Hematopoietic multipotent progenitor cell treated with erythropoietin and hydrocortisone succinate and interleukin-3 and kit ligand, for 8 days (in vitro differentiated cells): ENCODE results near the gene ST3GAL4.
"Not testable (repeated sequence)": the region's sequence is repeated elsewhere in the genome, so short reads cannot be mapped to it uniquely, and the experiment has no call there.

ENCODE experiments used
- DNase-seq: peaks from one replicate; pipeline ENCODE4 v3.0.0-alpha.2; 2015

Gene ST3GAL4

DNA sequence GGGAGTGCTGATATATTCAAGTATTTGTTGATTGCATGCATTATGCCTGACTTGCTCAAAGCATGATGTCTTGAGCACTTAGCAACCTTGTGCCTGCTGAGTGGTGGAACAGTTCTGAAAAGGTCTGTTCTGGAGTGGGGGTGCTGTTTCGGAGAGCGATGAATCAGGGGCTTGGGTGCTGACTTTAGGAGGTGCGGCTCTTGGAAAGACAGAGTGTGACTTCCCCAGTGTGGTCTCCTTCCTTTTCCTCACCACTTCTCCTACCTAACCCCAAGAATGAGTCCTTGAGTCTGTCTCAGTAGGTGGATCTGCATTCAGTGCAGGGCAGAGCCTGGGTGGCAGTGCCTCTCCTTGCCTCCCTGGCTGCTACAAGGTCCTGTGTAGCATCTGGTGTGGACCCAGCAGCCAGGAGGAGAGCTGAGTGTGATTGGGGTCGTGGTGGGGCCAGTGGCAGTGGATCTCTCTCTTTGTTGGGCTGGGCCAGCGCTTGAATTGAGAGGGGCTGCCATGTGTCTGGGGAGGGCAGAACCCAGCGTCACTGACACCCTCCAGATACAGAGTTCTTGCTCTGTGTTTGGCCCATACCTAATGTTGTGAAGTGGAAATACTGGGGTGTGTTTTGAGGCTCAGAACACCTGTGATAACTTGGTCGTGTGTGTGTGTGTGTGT is 35.9 kb downstream of the ST3GAL4 start:
- no peak for DNase-seq

GRCh38 chr11:126391970-126392632 is 36.6 kb downstream of the ST3GAL4 start:
- DNase-seq: peak; percentile 29

GRCh38 chr11:126392633-126393013 is 37.1 kb downstream of the ST3GAL4 start:
- peak; percentile 55 for DNase-seq

- DNase-seq: no peak
Measured at GRCh38 chr11:126393143-126393542, 37.7 kb downstream of the ST3GAL4 start.

DNA sequence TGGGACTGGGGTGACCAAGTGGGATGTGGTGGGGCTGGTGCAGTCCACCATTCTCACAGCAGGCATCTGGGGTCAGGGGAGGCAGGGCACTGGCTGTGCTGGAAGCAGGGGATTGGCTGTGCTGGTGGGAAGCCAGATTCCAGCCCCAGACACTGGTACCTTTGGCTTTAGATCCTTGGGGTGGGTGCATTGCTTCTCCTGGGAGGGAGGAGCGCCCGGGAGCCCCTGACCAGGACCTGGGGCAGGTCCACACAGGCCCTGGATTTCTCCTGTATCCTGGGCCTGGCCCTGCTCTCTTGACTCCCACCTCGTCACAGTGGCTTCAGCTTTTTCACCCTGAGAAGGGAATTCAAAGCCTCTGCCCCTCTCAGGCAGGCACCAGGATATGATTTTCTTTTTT is 38.5 kb downstream of the ST3GAL4 start:
- DNase-seq: no peak

GRCh38 chr11:126394634-126395072 is 39.2 kb downstream of the ST3GAL4 start:
- DNase-seq: not testable (repeated sequence)

GRCh38 chr11:126395784-126396183 is 40.3 kb downstream of the ST3GAL4 start:
- DNase-seq: not testable (repeated sequence)

DNA sequence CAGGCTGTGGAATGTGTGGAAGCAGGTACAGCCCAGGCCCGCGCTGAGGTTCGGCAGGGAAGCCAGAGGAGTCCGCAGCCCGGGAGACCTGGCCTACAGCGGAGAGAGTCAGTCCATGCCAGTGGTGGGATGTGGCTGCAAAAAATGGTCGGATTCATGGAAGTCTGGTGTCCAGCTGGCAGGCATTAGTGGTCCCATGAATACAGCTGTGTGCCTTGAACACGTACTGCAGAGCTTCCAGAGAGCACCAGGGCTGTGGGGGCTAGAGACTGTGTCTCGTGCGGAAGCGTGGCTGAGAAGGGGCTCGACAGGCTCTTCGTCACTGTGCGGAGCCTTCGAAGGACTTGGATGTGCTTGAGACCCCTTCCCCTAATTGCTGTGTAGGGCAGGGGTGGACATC is 40.8 kb downstream of the ST3GAL4 start:
- not testable (repeated sequence) for DNase-seq

- DNase-seq: no peak
Measured at GRCh38 chr11:126396965-126397364, 41.5 kb downstream of the ST3GAL4 start.

DNA sequence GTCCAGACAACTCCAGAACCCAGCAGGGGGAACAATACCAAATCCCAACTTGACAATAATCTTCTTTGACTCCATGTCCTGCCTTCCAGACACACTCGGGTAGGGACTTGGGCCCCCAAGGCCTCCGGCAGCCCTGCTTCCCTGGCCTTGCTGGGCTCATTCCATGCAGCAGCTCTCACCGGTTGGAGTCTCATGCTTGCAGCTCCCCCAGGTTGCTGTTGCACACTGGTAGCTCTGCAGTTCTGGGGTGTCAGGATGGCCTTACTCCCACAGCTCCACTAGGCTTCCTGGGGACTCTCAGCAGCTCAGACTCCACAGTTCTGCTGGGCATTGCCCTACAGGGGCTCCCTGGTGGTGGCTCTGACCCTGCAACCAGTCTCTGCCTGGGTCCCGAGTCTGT is 42.8 kb downstream of the ST3GAL4 start:
- DNase-seq: no peak

- no peak for DNase-seq
Measured at GRCh38 chr11:126398721-126399120, 43.2 kb downstream of the ST3GAL4 start.

GRCh38 chr11:126400019-126400418 is 44.5 kb downstream of the ST3GAL4 start:
- DNase-seq: no peak

DNA sequence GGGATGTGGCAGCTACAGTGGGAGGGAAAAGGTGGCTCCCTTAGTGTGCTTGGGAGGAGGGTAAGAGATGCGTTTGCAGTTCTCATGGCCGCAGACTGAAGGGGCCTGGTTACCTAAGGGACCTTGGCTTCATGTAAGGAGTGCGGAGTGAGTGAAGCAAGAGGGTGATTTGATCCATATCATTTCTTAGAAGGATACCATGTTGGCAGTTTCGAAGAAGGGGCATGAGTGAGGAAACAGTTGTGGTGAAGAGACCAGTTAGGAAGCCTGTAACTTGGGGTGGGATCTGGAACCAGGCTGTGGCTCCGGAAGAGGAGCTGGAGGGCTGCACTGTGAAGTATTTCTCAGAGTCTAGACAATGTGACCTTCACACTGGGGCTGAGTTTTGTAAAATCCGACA is 45.0 kb downstream of the ST3GAL4 start:
- peak; percentile 29 for DNase-seq

DNA sequence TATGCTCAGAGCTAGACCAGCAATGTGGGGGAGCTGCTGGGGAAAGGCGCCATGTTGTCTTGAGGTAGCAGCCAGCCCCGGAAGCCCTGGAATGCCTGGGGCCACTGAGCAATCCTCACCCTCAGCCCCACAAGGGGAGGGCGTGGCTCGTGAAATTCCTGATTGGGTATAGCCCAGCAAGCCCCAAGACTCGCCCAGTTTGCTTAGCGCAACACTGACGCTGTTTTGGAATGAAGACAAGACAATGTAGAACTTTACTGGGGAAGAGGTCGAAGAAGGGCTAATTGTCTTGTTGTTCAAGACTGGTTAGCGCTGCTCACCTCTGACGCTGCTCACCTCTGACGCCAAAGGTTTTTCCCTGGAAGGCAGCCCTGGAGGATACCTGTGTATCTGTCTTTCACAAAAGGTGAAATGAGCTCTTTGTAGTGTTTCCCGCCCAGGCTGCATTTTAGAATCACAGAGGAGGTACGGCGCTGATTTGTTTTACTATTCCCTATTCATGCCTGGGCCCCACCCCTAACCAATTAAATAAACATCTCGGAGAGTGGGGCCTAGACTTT is 47.6 kb downstream of the ST3GAL4 start:
- no peak for DNase-seq

GRCh38 chr11:126403658-126404057 is 48.2 kb downstream of the ST3GAL4 start:
- DNase-seq: no peak

DNA sequence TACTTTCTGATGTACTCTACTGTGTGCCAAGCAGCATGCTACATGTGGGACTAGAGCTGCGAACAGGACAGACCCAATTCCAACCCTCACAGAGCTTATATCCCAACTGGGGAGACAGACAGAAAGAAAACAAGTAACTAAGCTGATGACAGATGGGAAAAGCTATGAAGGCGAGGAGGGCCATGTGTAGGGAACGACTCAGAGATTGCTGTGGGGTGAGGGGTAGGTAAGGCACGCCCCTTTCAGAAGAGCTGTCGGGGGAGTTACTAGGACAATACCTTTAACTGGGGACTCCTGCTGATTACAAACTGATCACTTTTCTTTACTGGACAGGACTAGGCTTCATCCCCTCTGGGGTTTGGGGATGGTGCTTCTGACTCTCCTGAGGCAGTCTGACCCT is 48.9 kb downstream of the ST3GAL4 start:
- DNase-seq: no peak

- DNase-seq: no peak
Measured at GRCh38 chr11:126405374-126405773, 49.9 kb downstream of the ST3GAL4 start.

GRCh38 chr11:126405906-126406305 is 50.4 kb downstream of the ST3GAL4 start:
- DNase-seq: no peak

DNA sequence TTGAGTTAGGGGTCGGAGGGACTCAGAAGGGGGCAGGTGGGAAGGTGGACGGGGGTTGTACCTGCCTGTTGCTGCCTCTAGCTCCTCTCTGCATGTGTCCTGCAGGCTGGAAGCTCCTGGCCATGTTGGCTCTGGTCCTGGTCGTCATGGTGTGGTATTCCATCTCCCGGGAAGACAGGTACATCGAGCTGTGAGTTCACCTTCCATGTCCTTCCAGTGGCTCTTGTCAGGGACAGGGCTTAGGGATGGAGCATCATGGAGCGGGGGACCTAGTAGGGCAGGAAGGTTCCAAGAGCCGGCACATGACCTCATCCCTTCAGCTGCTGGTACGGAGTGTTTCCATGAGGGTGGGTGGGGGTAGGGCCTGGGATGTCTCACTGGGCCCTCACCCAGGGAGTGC is 50.9 kb downstream of the ST3GAL4 start:
- no peak for DNase-seq

GRCh38 chr11:126407101-126407521 is 51.6 kb downstream of the ST3GAL4 start:
- DNase-seq: no peak

GRCh38 chr11:126407682-126408288 is 52.3 kb downstream of the ST3GAL4 start:
- DNase-seq: no peak

GRCh38 chr11:126408496-126408895 is 53.0 kb downstream of the ST3GAL4 start:
- no peak for DNase-seq

DNA sequence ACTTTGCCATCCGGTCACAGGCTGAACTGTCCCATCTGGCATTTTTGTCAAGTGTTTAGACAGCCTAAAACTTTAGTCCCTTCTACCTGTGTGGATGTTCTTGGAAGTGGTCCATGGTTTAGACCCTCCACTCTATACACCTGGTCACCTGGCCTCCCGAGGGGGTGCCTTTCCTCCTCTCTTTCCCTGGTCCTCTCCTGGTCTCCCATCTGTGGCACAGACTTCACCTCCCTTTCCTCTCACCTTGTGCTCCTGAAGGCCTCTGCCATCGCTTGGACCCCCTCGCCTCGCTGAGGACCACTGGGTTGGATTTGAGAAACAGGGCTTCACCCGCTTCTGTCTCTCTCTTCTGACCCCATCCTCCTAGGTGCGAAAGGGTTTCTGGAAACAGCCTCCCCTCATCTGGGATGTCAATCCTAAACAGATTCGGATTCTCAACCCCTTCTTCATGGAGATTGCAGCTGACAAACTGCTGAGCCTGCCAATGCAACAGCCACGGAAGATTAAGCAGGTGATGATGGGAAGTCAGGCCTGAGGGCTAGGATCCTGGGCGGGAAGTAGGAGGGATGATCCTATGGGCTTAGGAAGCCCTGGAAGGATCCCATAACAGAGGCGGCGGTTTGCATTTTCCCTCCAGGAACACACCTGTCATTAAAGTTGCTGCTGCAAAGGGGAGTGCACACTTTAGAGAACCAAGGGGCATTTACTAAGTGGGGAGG is 53.6 kb downstream of the ST3GAL4 start:
- no peak for DNase-seq
